Activated gamma-delta T cell treated with Interleukin-2 at 50 U/mL for 16 hours (primary cell): ENCODE measurements around the gene SLC25A12.
"Not testable (repeated sequence)": the region's sequence is repeated elsewhere in the genome, so short reads cannot be mapped to it uniquely, and the experiment has no call there.

Source experiments
- DNase-seq: peaks from one replicate; pipeline ENCODE4 v3.0.0-alpha.2; 2020

SLC25A12 gene

DNA sequence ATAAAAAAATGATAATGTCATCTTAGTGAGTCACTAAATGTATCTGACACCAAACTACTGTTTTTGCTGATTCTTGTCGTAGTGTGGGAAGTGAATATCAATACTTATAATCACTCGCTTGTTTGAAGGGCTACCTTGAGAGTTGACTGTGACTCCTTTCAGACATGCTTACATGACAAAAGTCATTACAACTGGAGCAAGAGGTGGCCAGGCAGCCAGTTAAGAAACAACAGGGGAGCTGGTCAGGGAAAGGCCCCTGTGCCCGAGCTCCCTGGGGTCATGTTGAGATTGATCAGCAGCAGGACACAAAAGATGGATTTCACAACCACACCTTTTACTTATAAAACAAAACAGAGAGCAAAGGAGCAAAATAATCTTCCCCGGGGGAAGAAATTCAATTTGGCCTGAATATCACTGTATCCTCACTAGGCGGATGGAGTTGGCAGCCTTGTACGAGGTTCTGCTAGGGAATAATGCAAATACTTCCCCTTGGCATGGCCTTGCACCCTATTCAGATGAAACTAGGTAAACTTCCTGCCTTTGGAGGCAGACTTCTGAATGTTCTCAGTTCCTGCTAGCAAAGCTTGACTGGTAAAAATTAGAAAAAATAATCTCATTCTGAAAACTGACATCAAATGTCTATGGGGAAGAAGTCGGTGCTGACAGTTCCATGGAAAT lies 105.6 kb downstream of the SLC25A12 start:
- DNase-seq: no peak

DNA sequence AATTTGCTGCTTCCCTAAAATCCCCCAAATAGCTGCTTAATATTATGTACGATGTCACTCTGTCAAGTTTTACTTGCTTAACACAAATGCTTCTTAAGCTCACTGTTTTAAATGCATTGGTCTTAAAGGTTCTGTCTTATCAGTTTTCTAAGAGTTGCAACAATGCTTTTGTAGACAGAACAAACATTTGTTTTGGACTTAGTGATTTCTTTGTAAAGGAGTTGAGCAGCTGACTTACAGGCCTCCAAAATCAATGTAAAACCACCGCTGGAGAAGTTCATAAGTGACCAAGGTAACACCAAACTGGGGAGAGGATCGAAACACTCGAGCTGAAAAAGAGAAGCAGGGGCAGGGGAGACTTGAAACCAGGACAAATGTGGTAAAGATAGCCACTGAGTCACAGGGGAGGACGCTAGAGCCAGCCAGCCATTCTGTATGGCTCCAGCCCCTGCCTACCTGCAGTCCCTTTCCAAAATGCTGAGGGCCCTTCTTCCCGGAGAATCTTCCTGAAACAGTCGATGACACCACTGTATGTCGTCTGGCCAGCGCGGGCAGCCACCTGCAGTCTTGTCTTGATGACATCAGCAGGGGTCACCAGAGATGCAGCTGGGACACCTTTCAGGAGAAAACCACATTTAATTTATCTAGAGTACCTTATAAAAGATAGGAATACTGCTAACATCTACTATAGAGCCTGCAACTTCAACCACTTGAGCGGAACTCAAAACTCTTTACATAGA lies 106.5 kb downstream of the SLC25A12 start:
- DNase-seq: no peak

- no peak for DNase-seq
Observed at GRCh38 chr2:171785450-171785849, 108.6 kb downstream of the SLC25A12 start.

GRCh38 chr2:171778515-171778914 lies 115.5 kb downstream of the SLC25A12 start:
- no peak for DNase-seq

DNA sequence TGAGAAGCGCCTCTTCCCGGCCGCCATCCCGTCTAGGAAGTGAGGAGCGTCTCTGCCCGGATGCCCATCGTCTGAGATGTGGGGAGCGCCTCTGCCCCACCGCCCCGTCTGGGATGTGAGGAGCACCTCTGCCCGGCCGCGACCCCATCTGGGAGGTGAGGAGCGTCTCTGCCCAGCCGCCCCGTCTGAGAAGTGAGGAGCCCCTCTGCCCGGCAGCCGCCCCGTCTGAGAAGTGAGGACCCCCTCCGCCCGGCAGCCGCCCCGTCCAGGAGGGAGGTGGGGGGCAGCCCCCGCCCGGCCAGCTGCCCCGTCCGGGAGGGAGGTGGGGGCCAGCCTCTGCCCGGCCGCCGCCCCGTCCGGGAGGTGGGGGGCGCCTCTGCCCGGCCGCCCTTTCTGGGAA lies 119.5 kb downstream of the SLC25A12 start:
- not testable (repeated sequence) for DNase-seq

DNA sequence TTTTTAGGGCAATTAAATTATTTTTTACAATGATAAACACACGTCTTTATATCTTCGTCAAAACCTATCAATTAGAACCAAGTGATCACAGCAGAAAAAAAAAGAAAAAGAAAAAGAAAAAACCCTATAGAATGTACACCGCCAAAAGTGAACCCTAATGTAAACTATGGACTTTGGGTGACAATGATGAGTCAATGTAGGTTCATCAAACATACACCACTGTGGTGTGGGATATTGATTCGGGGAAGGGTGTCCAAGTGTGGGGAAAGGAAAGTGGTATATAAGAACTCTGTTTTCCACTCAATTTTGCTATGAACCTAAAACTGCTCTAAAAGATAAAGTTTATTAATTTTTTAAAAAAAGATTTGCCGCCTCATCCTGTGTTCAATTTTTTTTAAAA lies 121.7 kb downstream of the SLC25A12 start:
- DNase-seq: no peak

DNA sequence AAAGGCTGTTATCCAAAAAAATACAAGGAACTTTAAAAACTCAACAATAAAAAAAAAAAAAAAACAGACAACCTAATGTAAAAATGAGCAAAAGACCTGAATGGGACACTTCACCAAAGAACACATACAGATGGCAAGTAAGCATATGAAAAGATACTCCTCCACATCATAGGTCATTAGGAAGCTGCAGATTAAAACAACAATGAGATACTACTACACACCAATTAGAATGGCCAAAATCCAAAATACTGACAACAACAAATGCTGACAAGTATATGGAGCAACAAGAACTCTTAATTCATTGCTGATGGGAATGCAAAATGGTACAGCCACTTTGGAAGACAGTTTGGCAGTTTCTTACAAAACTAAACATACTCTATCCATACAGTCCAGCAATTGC lies 122.6 kb downstream of the SLC25A12 start:
- no peak for DNase-seq

GRCh38 chr2:171763602-171764001 lies 130.4 kb downstream of the SLC25A12 start:
- DNase-seq: no peak

DNA sequence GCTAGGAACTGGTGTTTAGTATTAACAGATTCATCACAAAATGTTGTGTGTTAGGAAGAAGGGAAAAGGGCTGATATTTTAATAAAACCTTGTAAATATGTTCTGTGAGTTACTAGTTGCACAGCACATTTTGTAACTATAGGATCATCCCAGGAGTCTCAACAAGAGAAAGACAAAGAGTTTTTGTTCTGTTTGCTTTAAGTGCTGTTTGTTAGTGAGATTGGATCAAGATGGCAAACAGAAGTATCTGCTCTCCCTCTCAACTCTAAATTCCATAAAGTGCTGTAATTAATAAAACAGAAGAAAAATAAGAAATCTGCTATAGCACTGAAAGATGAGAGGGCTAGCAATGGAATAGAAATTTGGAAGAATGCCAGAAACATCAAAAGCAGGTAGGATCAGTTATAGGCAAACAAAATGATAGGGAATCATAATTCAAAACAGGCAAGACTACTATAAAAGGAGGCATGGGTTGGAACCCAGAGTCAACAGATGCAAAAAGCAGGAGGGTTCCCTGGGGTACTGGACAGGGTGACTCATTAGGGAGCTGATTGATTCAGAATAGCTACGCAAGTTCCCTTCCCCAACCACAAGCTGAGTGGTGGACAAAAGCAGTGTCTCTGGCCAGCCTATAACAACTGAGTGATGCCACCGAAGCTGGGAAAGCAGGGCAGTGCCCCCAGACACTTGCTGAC lies 131.0 kb downstream of the SLC25A12 start:
- DNase-seq: no peak

DNA sequence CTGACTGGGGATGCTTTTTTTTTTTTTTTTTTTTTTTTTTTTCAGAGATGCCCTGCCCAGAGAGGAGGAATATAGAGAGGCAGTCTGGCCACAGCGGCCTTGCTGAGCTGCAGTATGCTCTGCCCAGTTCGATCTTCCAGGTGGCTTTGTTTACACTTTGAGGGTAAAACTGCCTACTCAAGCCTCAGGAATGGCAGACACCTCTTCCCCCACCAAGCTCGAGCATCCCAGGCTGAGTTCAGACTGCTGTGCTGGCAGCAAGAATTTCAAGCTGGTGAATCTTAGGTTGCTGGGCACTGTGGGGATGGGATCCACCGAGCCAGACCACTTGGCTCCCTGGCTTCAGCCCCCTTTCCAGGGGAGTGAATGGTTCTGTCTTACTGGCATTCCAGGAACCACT lies 132.9 kb downstream of the SLC25A12 start:
- DNase-seq: not testable (repeated sequence)

DNA sequence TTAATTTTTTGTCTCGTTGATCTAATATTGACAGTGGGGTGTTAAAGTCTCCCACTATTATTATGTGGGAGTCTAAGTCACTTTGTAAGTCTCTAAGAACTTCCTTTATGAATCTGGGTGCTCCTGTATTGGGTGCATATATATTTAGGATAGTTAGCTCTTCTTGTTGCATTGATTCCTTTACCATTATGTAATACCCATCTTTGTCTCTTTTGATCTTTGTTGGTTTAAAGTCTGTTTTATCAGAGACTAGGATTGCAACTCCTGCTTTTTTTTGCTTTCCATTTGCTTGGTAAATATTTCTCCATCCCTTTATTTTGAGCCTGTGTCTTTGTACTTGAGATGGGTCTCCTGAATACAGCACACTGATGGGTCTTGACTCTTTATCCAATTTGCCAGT lies 135.3 kb downstream of the SLC25A12 start:
- not testable (repeated sequence) for DNase-seq

DNA sequence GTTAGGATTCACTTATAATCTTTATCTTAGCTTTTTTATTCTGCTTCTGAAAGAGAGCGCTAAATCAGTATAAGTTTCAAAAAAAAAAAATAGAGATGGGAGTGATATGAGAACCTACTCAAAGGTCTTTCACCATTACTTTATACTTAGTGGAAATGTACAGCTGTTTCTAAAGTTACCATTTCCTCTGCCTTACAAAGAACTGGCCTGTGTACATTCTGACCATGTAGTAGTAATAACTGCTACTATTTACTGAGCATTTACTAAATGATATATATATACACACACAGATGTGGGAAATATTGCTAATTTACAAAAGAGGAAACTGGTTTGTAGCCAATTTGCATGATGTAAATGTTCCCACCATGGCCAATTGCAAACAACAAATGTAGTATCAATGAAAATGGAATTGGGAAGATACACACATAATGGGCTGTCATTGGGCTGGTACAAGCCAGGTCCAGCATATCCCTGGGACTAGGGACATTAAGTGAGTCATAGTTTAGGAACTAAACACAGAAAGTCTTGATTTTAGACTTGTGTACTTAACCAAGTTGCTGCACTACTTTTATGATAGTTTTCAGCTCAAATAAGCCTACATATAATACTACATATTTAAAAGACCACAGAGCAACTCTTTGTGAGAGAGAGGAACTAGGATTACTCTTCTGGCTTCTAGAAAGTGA lies 139.6 kb downstream of the SLC25A12 start:
- DNase-seq: no peak

DNA sequence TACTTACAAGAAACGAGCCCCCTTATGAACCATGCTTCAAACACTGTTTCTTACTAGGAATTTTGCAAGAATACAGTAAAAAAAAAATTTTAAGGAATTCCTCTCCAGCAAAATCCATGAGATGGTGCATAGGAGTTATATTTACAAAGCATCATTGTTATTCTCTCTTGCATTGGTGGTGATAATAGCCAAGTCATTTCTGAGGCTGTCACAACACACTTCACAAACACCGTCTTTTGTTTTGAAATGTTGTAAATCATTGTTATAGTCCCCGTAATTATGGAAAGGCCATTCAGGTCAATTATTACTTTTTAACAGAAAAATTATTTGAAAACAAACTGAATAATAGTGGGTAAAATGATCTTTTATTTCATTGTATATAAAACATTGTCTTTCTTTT lies 146.7 kb downstream of the SLC25A12 start:
- no peak for DNase-seq

- DNase-seq: no peak
Observed at GRCh38 chr2:171745806-171746205, 148.2 kb downstream of the SLC25A12 start.

DNA sequence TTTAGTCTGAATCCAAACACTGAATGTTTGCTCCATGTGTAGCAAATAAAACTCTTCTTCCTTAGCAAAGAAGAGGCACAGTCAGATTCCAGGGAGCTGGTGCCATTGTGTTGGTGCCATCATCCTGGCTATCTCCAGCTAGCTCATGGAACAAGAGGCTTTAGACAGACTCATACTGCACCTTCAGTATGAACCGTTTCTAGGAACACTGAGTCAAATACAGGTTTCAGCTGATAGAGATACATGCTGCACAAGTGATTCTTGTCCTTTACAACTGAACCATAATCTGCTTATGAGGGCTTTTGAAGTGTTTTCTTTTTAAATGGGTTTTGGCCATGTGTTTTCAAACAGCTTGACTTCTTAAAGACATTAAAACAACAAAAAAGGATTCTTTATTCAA lies 148.9 kb downstream of the SLC25A12 start:
- DNase-seq: no peak

DNA sequence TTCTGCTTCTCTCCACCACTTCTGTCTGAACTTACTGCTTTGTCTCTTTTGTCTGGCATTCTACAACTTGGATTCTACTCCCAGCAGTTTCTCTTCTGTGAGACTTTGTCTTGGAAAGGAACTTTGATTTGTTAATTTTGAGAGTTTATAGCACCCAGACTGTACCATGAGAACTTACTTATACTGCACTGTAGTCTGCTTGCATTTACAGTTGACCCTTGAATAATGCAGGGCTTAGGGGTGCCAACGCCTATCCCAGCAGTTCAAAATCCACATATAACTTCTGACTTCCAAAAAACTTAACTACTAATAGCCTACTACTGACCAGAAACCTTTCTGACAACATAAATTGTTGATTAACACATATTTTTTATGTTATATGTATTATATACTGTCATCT lies 151.3 kb downstream of the SLC25A12 start:
- DNase-seq: no peak

DNA sequence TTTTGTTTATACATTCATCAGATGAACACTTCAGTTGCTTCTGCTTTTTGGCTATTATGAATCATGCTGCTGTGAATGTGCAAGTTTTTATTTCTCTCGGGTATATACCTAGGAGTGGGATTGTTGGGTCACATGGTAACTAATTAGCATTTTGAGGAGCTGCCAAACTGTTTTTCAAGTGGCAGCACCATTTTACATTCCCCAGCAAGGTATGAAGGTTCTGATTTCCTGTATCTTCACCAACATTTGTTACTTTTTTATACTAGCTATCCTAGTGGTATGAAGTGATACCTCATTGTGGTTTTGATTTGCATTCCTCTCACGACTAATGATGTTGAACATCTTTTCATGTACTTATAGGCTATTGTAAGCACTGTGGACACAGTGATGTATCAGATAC lies 152.9 kb downstream of the SLC25A12 start:
- DNase-seq: no peak

GRCh38 chr2:171735991-171736710 lies 157.9 kb downstream of the SLC25A12 start:
- no peak for DNase-seq
